NCI-H2227 treated with DMSO at 0.1 percent for 48 hours (cell line): Measurements from ENCODE around the gene KRTAP5-5.

ENCODE experiments used
- DNase-seq: peaks from one replicate; lab custom pipeline; 2025; lab: John Stamatoyannopoulos, UW

The KRTAP5-5 gene

DNA sequence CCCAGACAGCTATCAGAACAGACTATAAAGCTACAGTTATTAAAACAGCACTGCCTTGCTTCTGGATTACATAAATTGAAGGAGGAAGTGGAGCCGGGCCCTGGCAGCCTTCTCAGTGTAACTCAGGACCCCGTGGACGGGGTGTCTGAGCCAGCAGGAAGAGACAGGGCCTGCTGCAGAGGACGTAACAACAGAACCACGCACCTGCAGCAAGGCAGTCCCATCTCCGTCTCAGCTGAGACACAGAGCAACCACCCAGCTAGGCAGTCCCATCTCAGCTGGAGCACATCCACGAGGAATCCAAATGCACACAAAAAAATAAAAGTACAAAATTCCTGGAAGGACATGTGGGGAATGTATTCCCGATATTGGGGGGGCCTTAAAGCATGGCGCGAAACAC, 50.3 kb downstream of the KRTAP5-5 start:
- DNase-seq: no peak
